Suprapubic skin (tissue), 4 donors: ENCODE data around the gene PRR12. TPM values are rescaled to one million over a fixed set of nuclear protein-coding genes. Genes with fewer than 3 reads are reported as not detected.

Experiments used
- DNase-seq, 2 donors: peaks; one replicate each; pipeline ENCODE4 v3.0.0-alpha.2; 2019; ENCODE audit warnings: low spot score in 2 of 2
- H3K27ac ChIP-seq: fragments of 200-600 bp; sonication (generic); one replicate; pipeline ENCODE4 v1.5.1; 2019
- H3K27me3 ChIP-seq: fragments of 200-600 bp; sonication (generic); one replicate; pipeline ENCODE4 v1.5.1; 2019
- H3K36me3 ChIP-seq: fragments of 200-600 bp; sonication (generic); one replicate; pipeline ENCODE4 v1.5.1; 2019
- H3K4me1 ChIP-seq: fragments of 200-600 bp; sonication (generic); one replicate; pipeline ENCODE4 v1.5.1; 2019
- H3K4me3 ChIP-seq: fragments of 200-600 bp; sonication (generic); one replicate; pipeline ENCODE4 v1.5.1; 2019; ENCODE audit warnings: mild to moderate bottlenecking
- H3K9me3 ChIP-seq: fragments of 200-600 bp; sonication (generic); one replicate; pipeline ENCODE4 v1.5.1; 2019
- CTCF ChIP-seq, 2 donors: fragments of 200-600 bp in 1 of 2; fragments of 450-650 bp in 1 of 2; sonication (generic) in 1 of 2; IDR thresholded peaks; one replicate each; pipeline ENCODE4 v1.5.1; 2016 to 2019; ENCODE audit warnings: antibody characterized with exemption in 2 of 2, mild to moderate bottlenecking in 1 of 2, moderate library complexity in 1 of 2
- EP300 ChIP-seq: sonication (generic); formaldehyde crosslinking; IDR thresholded peaks from one replicate; pipeline ENCODE4 v1.6.1; 2017; ENCODE audit warnings: antibody characterized with exemption
- POLR2A ChIP-seq, 2 donors: fragments of 450-650 bp; IDR thresholded peaks; one replicate each; pipeline ENCODE4 v1.6.1; 2017; ENCODE audit warnings: antibody characterized with exemption in 2 of 2, mild to moderate bottlenecking in 2 of 2, moderate library complexity in 2 of 2
- POLR2AphosphoS5 ChIP-seq, 3 donors: sonication (generic); formaldehyde crosslinking; IDR thresholded peaks; one replicate each; pipeline ENCODE4 v1.6.1; 2017; ENCODE audit warnings: antibody characterized with exemption in 3 of 3
- WGBS: methylation state at CpG from one replicate; pipeline ENCODE4 v1.1.5; 2018; 5-methylcytosine and 5-hydroxymethylcytosine counted together
- total RNA-seq, 4 donors: library from RNA; depleted of rRNA; stranded (reverse); fragments of >200 nt; gene quantifications; one replicate each; pipeline ENCODE4 v1.1.0, GENCODE V29; 2016

The PRR12 gene
- total RNA-seq, 4 donors from 2014 or later = 24.6 to 50.3 (median 38.9) TPM

- TF ChIP-seq CTCF (IDR thresholded peaks at IDR 0.05) (no peak), EP300 (no peak), POLR2A (IDR thresholded peaks at IDR 0.05) (no peak), POLR2AphosphoS5 (IDR thresholded peaks at IDR 0.05) (no peak)
- Histone ChIP-seq H3K36me3 (no peaks in the 10 kb centered on the region), H3K4me3 (no peak overlapping the region), H3K9me3 (no peaks in the 10 kb centered on the region), H3K27ac (no peak overlapping the region), H3K27me3 (no peaks in the 10 kb centered on the region), H3K4me1 (peaks cover 12% of the 10 kb centered on the region)
- WGBS = 65% methylated on average over 2 of the region's 8 CpGs
- no peak for DNase-seq
Measured at GRCh38 chr19:49585023-49585422, 6.0 kb upstream of the PRR12 start.

DNA sequence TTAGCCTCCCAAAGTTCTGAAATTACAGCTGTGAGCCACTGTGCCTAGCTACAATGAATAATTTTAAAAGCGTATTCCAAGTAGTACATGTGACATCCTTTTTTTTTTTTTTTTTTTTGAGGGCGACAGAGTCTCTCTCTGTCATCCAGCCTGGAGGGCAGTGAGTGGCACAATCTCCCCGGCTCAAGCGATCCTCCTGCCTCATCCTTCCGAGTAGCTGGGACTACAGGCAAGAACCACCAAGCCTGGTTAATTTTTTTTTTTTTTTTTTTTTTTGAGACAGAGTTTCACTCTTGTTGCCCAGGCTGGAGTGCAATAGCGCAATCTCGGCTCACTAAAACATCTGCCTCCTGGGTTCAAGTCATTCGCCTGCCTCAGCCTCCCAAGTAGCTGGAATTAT, 3.8 kb upstream of the PRR12 start:
- TF ChIP-seq CTCF (IDR thresholded peaks at IDR 0.05) = no peak
- TF ChIP-seq EP300 = no peak
- TF ChIP-seq POLR2AphosphoS5 (IDR thresholded peaks at IDR 0.05) = no peak
- TF ChIP-seq POLR2A (IDR thresholded peaks at IDR 0.05) = no peak

DNA sequence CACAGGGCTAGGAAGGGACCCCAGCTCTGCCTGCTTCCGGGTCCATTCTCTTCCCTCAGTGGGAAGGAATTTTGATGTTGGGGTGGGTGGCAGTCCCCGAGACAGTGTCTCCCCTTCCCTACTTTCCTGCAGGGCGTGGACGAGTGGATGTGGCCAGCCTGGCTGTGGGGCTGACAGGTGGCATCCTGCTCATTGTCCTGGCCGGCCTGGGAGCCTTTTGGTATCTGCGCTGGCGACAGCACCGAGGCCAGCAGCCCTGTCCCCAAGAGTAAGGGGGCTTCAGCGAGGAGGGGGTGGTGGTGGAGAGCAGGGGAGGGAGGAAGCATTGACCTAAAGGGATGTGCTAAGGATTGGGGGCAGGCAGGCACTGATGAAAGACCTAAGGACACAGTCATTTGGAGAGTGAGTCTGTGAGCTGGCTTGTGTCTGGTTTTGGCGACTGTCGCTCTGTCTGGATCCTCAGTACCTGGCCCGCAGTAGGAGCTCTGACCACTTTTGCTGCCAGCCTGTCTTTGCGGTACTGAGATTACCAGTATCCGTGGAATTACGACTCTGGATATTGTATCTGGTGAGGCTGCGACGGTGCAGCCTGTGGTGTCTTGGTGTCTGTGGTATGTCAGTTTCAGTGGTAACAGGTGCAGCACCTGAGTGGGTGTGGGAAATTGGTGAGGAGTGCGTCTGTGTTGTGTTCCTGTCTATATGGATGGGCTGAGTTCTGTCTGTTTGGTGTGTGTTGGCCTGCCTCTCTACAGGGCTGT, 2.4 kb upstream of the PRR12 start:
- TF ChIP-seq POLR2A (IDR thresholded peaks at IDR 0.05) (no peak), EP300 (no peak), CTCF (IDR thresholded peaks at IDR 0.05) (no peak), POLR2AphosphoS5 (IDR thresholded peaks at IDR 0.05) (no peak)
- Histone ChIP-seq H3K36me3 (no peaks in the 10 kb centered on the region), H3K27ac (no peak overlapping the region), H3K4me3 (no peak overlapping the region), H3K9me3 (no peaks in the 10 kb centered on the region), H3K27me3 (no peaks in the 10 kb centered on the region), H3K4me1 (peaks cover 28% of the 10 kb centered on the region)
- no peak for DNase-seq
- WGBS = 84% methylated on average over 17 of the region's 18 CpGs

More for the DNA sequence above, 3.8 kb upstream of the PRR12 start:
- H3K36me3 ChIP-seq = no peaks in the 10 kb centered on the region
- no peaks in the 10 kb centered on the region for H3K9me3 ChIP-seq
- no peak for DNase-seq
- H3K27ac ChIP-seq = no peak overlapping the region
- peaks cover 15% of the 10 kb centered on the region for H3K4me1 ChIP-seq
- WGBS = 71% methylated on average over 8 of the region's 8 CpGs
- no peaks in the 10 kb centered on the region for H3K27me3 ChIP-seq
- no peak overlapping the region for H3K4me3 ChIP-seq

DNA sequence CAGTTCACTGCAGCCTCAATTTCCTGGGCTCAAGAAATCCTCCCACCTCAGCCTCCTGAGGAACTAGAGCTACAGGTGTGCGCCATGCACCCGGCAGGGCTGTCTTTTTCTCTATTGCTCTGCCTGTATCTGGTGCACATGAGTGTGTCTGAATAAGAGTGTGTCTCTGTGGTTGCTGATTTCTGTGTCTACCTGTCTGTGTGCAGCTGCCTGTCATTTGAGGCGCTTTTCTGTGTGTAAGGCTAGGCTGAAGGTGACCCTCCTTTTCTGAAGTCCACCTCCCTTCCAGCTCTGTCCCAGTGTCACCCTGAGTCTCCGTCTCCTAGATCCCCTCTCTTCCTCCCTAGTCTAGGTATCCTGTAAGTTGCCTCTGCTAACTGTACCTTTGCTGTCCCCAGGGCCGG, 1.5 kb upstream of the PRR12 start:
- WGBS = 43% methylated on average over 5 of the region's 5 CpGs
- peak overlapping the region; percentile 91 for H3K27ac ChIP-seq
- H3K36me3 ChIP-seq = peaks cover 6% of the 10 kb centered on the region
- DNase-seq = no peak
- no peaks in the 10 kb centered on the region for H3K27me3 ChIP-seq
- peak overlapping the region; percentile 94 for H3K4me3 ChIP-seq
- H3K4me1 ChIP-seq = peaks cover 37% of the 10 kb centered on the region
- no peaks in the 10 kb centered on the region for H3K9me3 ChIP-seq
- TF ChIP-seq EP300 (no peak), CTCF (IDR thresholded peaks at IDR 0.05) (no peak), POLR2A (IDR thresholded peaks at IDR 0.05) (no peak), POLR2AphosphoS5 (IDR thresholded peaks at IDR 0.05) (no peak)

DNA sequence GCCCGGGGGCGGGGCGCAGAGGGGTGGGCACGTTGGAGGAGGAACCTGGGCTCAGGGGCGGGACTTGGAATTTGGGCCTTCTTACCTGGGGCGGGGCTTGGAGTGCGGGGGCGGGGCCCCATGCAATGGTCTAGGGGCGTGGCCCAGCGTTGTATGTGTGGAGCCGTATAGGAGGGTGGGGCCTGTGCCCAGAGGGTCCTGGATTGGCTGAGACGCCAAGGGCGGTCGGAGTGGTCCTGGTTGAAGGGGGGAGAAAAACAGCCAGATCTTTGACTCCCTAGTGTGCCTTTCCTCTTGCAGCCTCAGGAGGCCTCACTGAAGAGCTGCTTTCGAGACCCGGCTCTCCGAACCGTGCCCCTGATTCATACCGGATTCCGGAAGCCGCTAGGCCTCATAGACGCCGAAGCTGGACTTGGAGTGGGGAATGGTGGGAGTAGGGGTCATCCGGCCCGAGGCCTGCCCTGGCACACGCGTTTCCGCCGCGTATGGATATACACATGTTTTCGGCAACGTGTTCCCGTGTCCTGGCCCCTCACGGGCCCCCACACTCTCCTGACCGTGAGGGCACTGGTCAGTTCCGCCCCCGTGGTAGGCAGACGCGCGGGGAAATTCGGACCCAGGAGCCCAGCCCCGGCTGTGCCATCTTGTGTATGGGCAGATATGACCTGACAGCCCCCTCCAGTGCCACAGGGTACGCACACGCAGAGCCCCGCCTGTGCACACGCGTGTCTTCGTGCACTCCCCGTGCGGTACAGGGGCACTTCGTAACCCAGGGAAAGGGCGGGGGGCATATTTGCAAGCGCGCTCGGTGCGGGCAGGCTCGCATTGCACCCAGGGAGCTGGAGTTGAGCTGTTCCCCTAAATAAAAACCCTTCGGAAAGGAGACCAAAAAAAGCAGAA, 661 bp upstream of the PRR12 start:
- H3K27me3 ChIP-seq = no peaks in the 10 kb centered on the region
- peak overlapping the region; percentile 94 for H3K4me3 ChIP-seq
- TF ChIP-seq POLR2AphosphoS5 (IDR thresholded peaks at IDR 0.05) (peak in 1 of 3 donors; percentile 52), CTCF (IDR thresholded peaks at IDR 0.05) (no peak)
- DNase-seq = peak; percentile 97 to 98
- peaks cover 14% of the 10 kb centered on the region for H3K36me3 ChIP-seq
- WGBS = under 1% methylated on average over 38 of the region's 58 CpGs
- H3K9me3 ChIP-seq = no peaks in the 10 kb centered on the region
- H3K4me1 ChIP-seq = peaks cover 37% of the 10 kb centered on the region
- peak overlapping the region; percentile 91 for H3K27ac ChIP-seq
